Peyer's patch (tissue), 4 donors: ENCODE results near the gene ABCC12. TPM values are rescaled to one million over a fixed set of nuclear protein-coding genes. Genes with fewer than 3 reads are reported as not detected.
A peak's percentile ranks its signal among the peaks of the same experiment; 100 is the strongest.

ENCODE experiments used
- DNase-seq, 3 donors: peaks; one replicate each; pipeline ENCODE4 v3.0.0-alpha.2; 2017 to 2019
- H3K27ac ChIP-seq, 4 donors: fragments of 200-600 bp; sonication (generic); one replicate each; pipeline ENCODE4 v1.5.1; 2016 to 2019
- H3K27me3 ChIP-seq, 2 donors: fragments of 200-600 bp; sonication (generic); one replicate each; pipeline ENCODE4 v1.5.1; 2019
- H3K36me3 ChIP-seq, 3 donors: fragments of 200-600 bp; sonication (generic); one replicate each; pipeline ENCODE4 v1.5.1; 2016 to 2019
- H3K4me1 ChIP-seq, 4 donors: fragments of 200-600 bp; sonication (generic); one replicate each; pipeline ENCODE4 v1.5.1; 2016 to 2019
- H3K4me3 ChIP-seq, 4 donors: fragments of 200-600 bp; sonication (generic); 1 replicate in 3 of 4; 2 replicates in 1 of 4; pipeline ENCODE4 v1.5.1; 2016 to 2019; ENCODE audit warnings: mild to moderate bottlenecking in 1 of 4
- H3K9me3 ChIP-seq, 4 donors: fragments of 200-600 bp; sonication (generic); one replicate each; pipeline ENCODE4 v1.5.1; 2016 to 2019; ENCODE audit warnings: mild to moderate bottlenecking in 1 of 4
- CTCF ChIP-seq, 6 experiments: fragments of 450-650 bp in 4 of 6; fragments of 200-600 bp in 2 of 6; sonication (generic) in 1 of 6; IDR thresholded peaks; one replicate each; pipeline ENCODE4 v1.5.1; 2017 to 2019; ENCODE audit warnings: antibody characterized with exemption in 6 of 6, mild to moderate bottlenecking in 3 of 6, moderate library complexity in 1 of 6
- POLR2A ChIP-seq, 2 donors: fragments of 450-650 bp; IDR thresholded peaks; one replicate each; pipeline ENCODE4 v1.5.1; 2017; ENCODE audit warnings: antibody characterized with exemption in 2 of 2, mild to moderate bottlenecking in 2 of 2, moderate library complexity in 2 of 2
- total RNA-seq, 4 donors: library from RNA; depleted of rRNA; stranded (reverse); fragments of >200 nt; gene quantifications; one replicate each; pipeline ENCODE4 v1.1.0, GENCODE V29; 2016

ABCC12 gene
- total RNA-seq, 4 donors from 2014 or later = not detected

- TF ChIP-seq CTCF (IDR thresholded peaks at IDR 0.05) (no peak), POLR2A (IDR thresholded peaks at IDR 0.05) (no peak)
- peak in 1 of 3 donors; percentile 4 for DNase-seq
- Histone ChIP-seq H3K27me3 (no peaks in the 10 kb centered on the region), H3K9me3 (no peaks in the 10 kb centered on the region), H3K27ac (no peak overlapping the region), H3K4me3 (no peak overlapping the region), H3K36me3 (no peaks in the 10 kb centered on the region), H3K4me1 (no peaks in the 10 kb centered on the region)
Observed at GRCh38 chr16:48128769-48129168, 27.0 kb downstream of the ABCC12 start.

- Histone ChIP-seq H3K4me3 (no peak overlapping the region), H3K27ac (no peak overlapping the region), H3K36me3 (no peaks in the 10 kb centered on the region), H3K9me3 (no peaks in the 10 kb centered on the region), H3K27me3 (no peaks in the 10 kb centered on the region), H3K4me1 (no peaks in the 10 kb centered on the region)
- TF ChIP-seq CTCF (IDR thresholded peaks at IDR 0.05) (no peak), POLR2A (IDR thresholded peaks at IDR 0.05) (no peak)
- DNase-seq = no peak
Observed at GRCh38 chr16:48126801-48127644, 28.8 kb downstream of the ABCC12 start.

- H3K27ac ChIP-seq = no peak overlapping the region
- no peaks in the 10 kb centered on the region for H3K4me1 ChIP-seq
- no peak for DNase-seq
- H3K27me3 ChIP-seq = no peaks in the 10 kb centered on the region
- TF ChIP-seq POLR2A (IDR thresholded peaks at IDR 0.05) = no peak
- H3K4me3 ChIP-seq = no peak overlapping the region
- no peaks in the 10 kb centered on the region for H3K9me3 ChIP-seq
- no peaks in the 10 kb centered on the region for H3K36me3 ChIP-seq
Observed at GRCh38 chr16:48125888-48126287, 29.9 kb downstream of the ABCC12 start.

GRCh38 chr16:48124266-48124665 lies 31.5 kb downstream of the ABCC12 start:
- TF ChIP-seq POLR2A (IDR thresholded peaks at IDR 0.05) = no peak
- TF ChIP-seq CTCF (IDR thresholded peaks at IDR 0.05) = no peak
- Histone ChIP-seq H3K4me3 (no peak overlapping the region), H3K27me3 (no peaks in the 10 kb centered on the region), H3K9me3 (no peaks in the 10 kb centered on the region), H3K36me3 (no peaks in the 10 kb centered on the region), H3K4me1 (no peaks in the 10 kb centered on the region), H3K27ac (no peak overlapping the region)
- DNase-seq = no peak

GRCh38 chr16:48123104-48123788 lies 32.5 kb downstream of the ABCC12 start:
- Histone ChIP-seq H3K27me3 (no peaks in the 10 kb centered on the region), H3K4me1 (no peaks in the 10 kb centered on the region)
- DNase-seq = no peak

More at GRCh38 chr16:48123104-48123788, 32.5 kb downstream of the ABCC12 start:
- Histone ChIP-seq H3K4me3 (no peak overlapping the region), H3K27ac (no peak overlapping the region), H3K36me3 (no peaks in the 10 kb centered on the region), H3K9me3 (no peaks in the 10 kb centered on the region)
- TF ChIP-seq CTCF (IDR thresholded peaks at IDR 0.05) (no peak), POLR2A (IDR thresholded peaks at IDR 0.05) (no peak)
